Gastroesophageal sphincter (tissue), 3 donors: ENCODE results near the gene PALB2.

ENCODE experiments used
- CTCF ChIP-seq, 4 experiments: fragments of 200-600 bp in 2 of 4; fragments of 450-650 bp in 2 of 4; sonication (generic) in 1 of 4; IDR thresholded peaks; one replicate each; pipeline ENCODE4 v1.5.1; 2017 to 2019; ENCODE audit warnings: antibody characterized with exemption in 4 of 4, mild to moderate bottlenecking in 2 of 4, moderate library complexity in 2 of 4
- EP300 ChIP-seq: sonication (generic); formaldehyde crosslinking; IDR thresholded peaks from one replicate; pipeline ENCODE4 v1.6.1; 2017; ENCODE audit warnings: antibody characterized with exemption, mild to moderate bottlenecking

- TF ChIP-seq CTCF (IDR thresholded peaks at IDR 0.05) (no peak), EP300 (no peak)
These were observed 50.9 kb downstream of the PALB2 start for GRCh38 chr16:23590181-23590580.
